Measurements from ENCODE around the gene KLHL26. TPM values are rescaled to one million over a fixed set of nuclear protein-coding genes. Genes with fewer than 3 reads are reported as not detected.

KLHL26 gene
- total RNA-seq, 1 donor from 2014 or later, result 1.9 TPM

DNA sequence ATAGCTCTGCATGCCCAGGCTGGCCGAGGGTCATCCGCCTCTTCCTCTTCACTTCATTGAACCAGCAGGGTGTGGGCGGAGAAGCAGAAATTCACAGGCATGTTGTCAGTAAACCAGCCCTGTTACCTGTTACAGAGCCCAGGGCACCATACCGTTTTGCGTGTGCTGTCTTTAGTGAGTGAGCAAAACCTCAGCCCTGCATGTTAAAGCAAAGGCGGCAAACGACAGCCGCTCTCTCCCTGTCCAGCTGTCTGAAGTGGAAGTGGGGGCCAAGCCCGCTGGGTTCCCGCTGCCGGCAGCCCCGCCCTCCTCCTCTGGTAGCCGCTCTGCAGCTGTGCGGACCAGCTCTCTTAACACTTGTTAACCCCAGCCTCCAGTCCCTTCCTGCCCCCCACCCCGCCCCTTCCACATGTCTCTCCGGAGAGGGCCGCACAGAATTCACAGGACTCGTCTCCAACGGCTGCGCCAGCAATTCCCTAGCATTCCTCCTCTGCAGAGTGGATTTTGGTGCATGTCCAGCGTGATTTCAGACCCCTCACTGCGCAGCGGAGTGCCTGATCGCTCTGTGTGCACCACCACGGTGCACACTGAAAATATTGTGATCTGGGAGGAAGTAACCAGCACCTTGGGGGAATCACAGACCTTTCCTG, 12.7 kb downstream of the KLHL26 start:
- DNase-seq, result peak; percentile 58

DNA sequence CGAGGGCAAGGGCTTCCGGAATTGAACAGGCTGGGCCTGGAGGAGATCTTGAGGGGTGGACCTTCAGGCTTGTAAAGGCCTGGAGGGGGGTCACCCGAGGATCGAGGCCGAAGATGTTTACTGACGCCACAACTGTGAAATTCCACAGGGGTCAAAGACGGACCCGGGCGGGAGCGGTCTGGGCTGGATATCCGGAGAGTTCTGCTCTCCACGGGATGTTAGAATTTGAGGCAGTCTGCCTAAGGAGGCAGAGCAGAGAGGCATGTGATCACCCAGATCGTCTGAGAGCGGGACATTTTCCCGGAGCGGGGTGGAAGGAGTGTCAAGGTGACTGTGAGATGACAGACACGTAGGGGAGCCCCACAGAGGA, 13.2 kb downstream of the KLHL26 start:
- DNase-seq, result peak; percentile 62

DNA sequence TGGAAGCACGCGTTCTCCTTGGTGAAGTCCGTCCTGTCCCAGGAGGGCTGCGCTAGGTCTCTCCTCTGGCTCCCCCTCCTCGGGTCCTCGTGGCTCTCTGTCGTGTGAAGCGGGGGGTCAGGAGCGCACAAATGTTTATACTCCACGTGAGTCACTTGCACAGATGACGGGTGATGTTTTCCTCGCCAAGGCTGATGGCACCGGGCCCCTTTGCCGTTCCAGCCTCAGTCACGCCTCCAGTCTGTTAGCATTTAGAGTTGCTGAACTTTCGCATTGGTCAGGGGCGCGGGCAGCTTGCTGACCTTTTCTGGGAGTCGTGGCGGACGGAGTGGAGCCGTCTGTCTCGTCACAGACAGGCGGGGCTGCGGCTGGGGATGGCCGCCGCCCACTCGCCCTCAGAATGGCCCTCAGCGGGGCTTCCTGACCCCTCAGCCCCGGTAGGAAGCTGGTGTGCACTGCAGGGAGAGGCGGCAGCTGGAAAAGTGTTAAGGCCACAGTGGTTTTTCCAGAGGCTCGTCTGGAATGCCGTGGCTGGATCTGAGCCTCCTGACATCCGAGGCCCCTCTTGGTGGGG, 13.7 kb downstream of the KLHL26 start:
- DNase-seq, result peak; percentile 67

DNA sequence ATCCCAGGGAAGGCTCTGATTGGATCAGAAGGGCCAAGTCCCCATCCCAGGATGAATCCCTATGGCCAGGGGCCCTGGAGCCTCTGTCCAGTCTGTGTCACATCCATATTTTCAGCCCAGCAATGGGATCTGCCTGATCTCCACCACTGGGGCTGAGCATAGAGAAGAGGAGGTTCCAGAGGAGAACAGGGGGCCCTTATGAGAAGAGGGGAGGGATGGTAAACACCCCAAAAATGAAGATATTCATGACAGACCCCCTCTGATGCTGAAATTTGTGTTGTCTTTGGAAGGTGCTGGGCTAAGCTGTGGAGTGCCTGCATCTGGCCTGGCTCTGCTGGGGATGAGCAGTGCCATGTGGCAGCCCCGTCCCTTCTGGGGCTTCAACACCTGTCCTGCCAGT, 14.5 kb downstream of the KLHL26 start:
- no peak for DNase-seq

DNA sequence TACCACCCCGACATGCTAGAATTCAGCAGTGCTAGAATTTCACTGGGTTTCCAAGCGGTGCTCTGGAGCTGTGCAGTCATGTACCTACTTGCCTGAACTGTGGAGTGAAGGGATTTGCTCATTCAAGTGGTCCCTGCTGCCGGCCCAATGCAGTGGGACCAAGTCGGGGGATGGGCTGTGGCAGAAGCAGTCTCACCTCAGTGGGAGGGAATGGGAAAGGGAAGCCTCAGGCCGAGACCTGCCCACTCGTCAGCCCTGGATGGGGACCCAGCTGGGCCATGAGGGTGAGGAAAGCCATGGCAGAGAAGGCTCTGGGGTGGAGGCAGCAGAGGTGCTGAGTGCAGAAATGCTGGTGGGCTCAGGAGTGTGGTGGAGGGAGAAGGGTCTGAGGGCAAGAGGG, 14.9 kb downstream of the KLHL26 start:
- no peak for DNase-seq

DNA sequence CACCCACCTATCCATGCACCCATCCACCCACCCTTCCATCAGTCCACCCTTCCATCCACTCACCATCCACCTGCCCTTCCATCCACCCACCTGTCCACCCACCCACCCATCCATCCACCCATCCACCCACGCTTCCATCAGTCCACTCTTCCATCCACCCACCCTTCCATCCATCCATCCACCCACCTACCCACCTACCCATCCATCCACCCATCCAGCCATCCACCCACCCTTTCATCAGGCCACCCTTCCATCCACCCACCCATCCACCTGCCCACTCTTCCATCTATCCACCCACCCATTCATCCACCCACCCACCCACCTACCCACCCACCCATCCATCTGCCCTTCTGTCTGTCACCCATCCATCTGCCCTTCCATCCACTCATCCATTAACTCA, 17.0 kb downstream of the KLHL26 start:
- DNase-seq, result no peak

DNA sequence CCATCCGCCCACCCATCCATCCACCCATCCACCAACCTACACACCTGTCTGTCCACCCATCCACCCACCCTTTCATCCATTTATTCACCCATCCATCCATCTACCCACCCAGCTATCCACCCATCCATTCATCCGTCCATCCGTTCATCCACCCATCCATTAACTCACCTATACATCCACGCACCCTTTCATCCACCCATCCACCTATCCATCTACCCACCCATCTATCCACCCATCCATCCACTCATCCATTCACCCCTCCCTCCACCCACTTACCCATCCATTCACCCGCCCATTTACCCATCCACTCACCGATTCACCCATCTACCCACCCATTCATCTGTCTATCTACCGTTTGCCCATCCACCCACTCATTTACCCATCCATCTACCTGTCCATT, 17.6 kb downstream of the KLHL26 start:
- DNase-seq, result no peak

DNA sequence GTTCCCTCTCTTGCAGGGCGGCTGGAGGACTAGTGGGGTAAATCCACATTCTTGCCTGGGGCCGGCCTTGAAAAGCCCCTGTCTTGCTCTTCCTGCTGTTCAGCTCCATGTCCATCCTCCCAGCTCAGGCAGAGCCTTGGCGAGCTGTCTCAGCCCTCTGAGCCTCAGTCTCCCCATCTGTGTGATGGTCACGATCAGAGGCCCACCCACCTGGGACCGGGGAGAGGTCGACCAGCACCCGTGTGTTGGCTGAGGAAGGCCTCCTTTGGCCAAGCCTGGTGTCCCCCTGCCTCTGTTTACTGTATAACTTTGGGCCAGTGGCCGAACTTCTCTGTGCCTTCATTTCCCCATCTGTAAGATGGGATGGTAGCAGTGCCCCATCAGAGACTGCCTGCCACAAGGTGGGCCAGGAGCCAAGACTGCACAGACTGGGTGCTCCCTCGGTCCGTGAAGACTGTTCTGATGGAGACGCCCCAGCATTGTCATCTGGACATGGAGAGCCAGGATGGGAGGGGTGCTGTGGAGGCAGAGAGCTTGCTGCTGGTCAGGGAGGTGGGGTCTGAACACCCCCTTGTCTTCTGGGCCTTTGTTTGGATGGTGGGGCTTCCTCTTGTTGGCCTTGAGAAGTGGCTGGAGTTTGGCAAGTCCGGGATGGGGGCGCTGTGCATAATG, 18.5 kb downstream of the KLHL26 start:
- DNase-seq, result no peak

DNA sequence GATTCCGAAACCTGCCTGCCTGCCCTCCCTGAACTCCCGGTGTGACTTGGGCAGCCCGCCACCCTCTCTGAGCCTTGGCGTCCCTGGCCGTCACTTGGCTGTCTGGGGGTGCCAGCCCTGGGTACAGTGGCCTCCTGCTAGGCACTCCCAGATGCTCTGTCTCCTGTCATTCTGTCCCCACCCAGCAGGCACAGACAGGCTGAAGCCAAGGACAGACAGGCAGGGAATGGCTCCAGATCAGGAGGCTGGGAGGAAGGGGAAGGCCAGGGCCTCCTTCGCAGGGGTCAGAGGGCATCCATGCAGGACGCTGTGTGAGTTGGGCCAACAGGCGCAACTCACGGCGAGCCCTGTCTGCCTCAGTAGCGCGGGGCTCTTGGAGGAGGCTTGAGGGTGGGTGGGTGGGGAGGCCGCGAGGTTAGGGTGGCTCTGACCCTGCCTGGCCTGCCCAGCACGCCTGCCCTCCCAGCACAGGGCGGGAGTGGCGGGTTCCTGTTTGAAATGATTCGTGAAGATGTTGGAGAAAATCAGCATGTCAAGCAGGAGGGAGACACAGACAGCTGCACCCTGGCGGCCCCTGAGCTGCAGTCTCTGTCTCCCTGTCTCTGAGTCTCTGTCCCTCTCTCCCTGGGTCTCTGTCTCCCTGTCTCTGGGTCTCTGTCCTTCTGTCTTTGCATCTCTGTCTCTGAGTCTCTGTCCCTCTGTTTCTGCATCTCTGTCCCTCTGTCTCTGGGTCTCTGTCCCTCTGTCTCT, 19.7 kb downstream of the KLHL26 start:
- DNase-seq, result no peak

DNA sequence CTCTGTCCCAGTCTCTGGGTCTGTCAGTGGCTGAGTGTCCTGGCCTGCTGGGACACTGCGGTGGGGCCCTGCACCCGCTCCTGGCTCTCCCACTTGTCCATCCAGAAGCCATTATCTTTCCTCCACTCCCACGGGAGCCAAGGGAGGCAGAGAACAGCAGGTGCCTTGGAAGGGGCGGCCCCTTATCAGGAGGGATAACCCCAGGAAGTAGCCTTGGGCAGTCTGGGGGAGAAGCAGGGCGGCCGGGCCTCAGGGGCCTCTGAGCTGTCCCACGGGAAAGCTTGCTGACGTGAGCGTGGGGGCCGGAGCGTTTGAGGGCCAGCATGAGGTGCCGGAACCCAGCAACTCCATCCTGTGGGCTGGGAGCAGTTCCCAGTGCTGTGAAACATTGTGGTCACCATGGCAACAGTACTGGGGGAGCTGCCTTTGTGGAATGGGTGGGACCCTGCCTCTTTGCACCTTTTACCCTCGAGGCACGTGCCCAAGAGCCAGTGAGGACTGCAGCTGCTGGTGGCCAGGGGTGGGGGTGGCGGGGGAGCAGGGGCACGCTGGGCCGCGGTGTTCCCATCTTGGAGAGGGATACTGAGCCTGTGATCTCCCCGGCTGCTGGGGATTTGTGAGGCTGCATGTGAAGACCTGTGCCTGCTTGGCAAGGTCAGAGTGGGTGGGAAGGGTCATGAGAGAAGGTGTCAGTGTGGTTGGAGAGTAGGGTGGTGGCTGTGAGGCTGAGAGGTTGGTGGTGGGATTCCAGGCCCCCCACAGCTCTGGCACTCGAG, 20.9 kb downstream of the KLHL26 start:
- DNase-seq, result peak; percentile 37

DNA sequence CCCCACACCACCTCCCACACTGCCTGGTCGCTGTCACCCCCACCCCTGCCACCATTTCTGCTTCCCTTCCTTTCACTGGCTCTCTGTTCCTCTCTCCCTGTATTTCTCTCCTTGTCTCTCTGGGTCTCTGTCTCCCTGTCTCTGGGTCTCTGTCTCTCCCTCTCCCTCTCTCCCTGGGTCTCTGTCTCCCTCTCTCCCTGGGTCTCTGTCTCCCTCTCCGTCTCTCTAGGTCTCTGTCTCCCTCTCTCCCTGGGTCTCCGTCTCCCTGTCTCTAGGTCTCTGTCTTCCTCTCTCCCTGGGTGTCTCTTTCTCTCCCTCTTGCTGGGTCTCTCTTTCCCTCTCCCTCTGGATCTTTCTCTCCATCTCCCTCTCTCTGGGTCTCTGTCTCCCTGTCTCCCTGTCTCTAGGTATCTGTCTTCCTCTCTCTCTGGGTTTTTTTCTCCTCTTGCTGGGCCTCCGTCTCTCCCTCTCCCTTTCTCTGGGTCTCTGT, 21.6 kb downstream of the KLHL26 start:
- DNase-seq, result no peak

DNA sequence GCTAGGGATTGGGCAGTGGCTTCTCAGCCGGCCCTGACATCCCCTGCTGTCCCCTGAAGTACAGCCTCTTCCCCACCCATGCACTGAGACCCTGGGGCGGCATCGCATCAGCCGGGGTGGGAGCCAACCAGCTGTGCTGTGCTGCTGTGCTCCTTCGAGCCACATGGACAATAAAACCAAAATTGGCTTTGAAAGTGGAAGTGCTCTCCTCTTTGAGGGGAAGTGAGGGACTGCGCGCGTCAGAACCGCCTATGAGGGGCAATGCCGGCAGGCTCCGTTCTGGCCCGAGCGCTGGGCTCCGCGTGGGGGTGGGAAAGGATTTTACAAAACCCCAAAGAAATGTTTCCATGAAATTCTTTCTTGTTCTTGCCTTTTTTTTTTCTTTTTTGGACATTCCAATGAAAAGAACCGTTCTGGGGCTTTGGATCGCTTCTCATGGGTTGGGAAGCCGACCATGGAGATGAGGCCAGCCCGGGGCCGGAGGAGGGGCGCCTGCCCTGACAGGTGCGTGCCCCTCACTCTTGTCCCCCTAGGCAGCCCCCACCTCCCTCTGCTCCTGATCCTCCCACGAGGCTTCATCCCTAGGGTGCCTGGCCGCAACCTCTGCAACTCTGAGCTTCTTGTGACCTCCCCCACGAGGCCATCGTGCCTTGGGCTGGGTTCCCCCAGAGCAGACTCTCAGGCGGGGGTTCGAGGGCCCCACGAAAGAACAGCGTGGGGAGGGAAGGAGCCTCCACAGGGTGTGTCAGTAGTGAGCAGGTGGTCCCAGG, 22.6 kb downstream of the KLHL26 start:
- no peak for DNase-seq

DNA sequence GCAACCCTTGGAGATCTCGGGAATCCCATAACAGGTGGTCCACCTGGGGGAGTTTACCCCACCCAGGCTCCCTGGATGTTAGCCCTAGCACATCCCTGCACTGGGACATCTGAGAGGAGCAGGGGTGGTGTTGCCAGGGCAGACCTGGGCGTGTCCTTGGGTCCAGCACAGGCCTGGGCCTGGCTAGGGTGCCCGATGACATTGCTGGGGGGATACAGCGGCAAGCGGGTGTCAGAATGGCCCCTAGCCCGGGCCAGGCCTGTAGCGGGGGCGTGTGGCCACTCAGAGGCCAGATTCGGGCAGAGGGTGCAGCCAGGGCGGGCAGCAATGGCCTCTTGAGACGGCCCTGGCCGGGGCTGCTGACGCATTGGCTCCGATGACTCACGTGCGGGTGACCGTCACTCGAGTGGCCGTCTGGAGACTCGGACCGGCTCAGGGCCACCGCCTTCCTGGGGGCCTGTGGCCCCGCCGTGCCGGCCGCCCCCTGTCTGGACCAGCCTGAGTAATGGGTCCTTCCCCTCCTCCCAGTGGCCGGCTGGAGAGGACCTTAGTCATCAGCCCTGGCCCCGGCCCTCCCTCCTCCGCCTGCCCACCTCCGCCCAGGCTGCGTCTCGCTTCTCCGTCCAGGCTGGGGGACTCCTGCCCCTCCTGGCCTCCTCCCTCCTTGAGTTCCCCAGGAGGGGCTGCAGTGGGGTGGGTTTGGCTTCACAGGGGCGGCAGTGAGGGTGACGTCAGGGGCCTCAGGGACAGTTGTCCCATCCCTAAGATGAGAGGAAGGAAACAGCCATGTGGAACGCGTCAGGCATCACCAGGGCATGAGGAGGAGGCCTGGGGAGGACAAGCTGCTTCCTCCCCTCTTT, 23.5 kb downstream of the KLHL26 start:
- DNase-seq, result peak; percentile 43

DNA sequence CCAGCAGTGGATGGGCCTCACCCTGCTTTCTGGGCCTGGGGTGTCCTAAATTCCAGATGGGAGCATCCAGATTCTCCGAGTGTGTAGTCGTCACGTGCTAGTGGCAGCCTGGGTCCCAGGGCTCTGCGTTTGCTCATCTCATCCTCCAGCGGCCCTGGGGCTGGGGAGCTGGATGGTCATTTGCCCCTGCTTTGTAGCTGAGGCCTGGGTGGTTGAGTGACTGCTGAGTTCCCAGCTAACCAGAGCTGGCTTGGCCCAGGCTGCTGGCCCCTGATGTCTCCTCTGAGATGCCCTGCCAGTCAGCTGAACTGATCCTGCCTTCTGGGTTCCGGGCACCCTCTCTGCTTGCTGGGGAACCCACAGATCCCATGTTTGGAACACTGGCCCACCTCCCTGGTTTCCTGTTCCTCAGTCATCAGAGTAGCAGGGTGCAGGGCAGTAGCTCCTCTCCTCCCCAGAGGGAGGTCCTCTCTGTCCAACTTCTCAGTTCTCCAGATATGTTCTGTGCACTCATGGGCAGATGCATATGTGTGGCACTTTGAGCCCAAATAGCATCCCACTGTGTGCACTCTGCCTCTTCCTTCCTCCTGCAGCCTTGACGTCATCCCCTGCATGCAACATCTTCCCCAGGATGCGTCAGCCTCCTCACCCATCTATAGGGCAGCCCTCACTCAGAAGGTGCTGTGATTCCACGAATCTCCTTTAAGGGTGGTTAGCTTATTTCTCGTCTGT, 24.3 kb downstream of the KLHL26 start:
- DNase-seq, result no peak

DNA sequence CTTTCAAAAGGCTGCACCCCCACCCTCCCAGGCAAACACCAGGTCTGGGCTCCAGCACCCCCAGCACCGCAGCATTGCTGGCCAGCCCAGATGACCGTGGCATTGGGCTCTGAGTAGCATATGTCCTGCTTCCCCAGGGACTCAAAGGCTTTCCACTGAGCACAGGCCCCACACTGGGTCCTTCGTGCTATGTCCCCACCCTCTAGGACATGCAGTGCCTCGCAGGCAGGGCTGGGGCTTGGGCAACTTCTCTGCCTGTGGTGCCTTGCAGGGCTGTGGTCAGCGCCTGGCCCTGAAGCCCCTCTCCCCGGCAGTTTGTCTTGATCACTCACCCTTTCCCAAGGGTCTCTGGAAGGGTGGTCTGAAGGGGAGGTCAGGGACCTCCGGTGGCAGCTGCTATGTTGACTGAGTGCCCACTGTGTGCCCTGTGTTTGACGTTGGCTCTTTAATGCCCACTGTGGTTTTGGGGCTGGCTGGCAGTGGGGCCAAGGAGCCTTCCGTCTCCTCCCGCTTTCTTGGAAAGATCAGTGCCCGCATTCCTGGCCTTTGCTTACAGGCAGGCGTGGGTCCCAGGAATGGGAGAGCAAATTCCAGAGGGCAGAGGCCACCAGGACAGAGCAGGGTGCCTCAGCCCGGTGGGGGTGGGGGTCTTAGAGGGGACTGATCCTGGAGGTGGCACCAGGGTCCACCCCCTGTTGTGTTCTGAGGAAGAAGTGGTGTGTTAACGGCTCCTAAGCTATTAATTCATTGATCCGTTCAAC, 26.3 kb downstream of the KLHL26 start:
- no peak for DNase-seq

DNA sequence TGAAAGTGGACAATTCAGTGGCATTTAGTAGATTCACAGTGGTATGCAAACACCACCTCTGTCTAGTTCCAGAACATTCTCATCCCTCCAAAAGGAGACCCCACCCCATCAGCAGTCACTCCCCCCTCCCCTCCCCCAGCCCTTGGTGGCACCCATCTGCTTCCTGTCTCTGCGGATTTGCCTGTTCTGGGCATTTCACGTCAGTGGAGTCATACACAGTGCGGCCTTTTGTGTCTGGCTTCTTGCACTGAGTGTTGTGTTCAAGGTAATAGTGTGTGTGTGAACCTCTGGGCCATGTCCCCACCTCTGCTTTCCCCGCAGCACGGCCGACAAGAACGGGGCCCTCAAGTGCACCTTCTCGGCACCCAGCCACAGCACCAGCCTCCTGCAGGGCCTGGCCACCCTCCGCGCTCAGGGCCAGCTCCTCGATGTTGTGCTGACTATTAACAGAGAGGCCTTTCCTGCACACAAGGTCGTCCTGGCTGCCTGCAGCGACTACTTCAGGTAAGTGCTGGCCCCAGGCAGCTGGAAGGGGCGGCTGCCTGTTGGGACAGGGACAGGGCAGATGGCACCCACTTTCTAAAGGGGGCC, 27.2 kb downstream of the KLHL26 start:
- no peak for DNase-seq

DNA sequence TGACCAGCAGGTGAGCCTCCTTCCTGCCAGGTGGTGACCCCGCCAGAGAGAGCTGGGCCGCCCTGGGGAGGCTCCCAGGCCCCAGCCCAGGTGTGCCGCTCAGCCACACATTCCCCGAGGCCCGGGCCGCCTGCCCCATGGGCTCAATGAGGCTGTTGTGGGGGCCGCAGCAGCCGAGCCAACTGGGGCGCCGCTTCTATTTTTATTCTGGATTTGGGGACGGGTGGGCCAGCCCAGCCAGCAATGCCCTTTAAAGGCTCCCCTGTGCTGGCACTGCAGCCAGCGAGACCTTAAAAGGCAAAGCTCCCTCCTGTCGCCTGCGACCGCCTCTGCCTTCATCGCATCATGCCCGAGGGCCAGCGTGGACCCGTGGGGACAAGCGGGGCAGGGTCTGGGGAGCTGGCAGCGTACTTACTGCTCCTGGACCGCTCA, 29.0 kb downstream of the KLHL26 start:
- DNase-seq, result no peak

DNA sequence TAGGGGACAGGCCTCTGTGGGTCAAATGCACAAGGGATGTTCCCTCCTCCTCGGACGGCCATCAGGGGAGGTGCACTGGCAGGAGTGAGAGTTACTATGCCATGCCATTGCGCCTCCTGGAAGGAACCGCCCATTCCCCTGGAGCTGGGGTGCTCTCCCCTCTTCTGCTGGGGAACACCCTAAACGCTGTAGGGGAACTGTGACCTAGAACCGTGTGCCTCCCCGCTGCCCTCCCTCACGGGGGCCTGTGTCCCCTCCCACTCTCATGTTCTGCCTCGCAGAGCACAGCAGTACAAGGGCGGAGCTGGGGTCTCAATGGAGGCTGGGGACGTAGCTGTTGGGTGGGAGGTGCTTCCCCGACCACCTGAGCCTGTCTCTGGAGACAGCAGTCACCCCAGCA, 29.5 kb downstream of the KLHL26 start:
- DNase-seq, result no peak

DNA sequence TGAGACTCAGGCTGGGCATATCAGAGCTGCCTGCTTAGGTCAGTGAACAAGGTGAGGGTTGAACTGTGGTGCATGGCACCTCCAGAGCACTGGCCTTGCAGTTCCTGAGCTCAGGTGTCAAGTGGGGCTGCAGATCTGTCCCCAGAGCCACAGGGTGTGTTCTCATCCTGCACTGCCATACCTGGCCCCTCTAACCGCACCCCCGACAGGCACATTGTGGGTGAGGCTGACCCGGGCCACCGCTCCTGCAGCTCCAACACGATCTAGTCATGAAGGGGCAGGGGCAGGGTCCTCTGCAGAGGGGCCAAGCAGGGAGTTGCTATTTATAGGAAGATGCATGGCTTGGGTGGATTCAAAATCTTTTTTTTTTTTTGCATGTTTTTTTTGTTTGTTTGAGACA, 30.0 kb downstream of the KLHL26 start:
- no peak for DNase-seq
